ENCODE data around the gene PRKN.

DNA sequence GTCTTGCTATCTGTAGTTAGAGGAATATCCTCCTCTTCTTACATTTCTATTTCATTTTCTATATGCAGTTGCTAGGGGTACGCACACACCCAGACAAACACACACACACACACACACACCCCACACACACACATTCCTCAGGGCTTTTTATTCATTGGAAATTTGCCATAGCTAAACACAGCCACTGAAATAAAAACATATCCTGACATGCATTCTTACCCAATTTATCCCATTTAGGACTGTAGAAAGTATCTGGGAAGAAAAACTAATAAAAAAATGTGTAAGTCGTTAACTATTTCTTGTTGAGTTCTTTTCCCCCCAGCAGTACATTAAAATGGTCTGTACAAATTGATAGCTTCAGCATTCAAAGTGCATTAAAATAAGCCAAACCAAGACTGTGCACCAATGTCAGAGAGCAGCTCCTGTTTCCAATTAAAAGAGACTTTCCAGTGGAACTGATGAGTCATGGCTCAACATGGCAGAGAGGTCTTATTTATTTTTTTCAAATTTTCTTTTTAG lies 1095.8 kb downstream of the PRKN start:
- TF ChIP-seq, protein P1, sequence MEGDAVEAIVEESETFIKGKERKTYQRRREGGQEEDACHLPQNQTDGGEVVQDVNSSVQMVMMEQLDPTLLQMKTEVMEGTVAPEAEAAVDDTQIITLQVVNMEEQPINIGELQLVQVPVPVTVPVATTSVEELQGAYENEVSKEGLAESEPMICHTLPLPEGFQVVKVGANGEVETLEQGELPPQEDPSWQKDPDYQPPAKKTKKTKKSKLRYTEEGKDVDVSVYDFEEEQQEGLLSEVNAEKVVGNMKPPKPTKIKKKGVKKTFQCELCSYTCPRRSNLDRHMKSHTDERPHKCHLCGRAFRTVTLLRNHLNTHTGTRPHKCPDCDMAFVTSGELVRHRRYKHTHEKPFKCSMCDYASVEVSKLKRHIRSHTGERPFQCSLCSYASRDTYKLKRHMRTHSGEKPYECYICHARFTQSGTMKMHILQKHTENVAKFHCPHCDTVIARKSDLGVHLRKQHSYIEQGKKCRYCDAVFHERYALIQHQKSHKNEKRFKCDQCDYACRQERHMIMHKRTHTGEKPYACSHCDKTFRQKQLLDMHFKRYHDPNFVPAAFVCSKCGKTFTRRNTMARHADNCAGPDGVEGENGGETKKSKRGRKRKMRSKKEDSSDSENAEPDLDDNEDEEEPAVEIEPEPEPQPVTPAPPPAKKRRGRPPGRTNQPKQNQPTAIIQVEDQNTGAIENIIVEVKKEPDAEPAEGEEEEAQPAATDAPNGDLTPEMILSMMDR (IDR thresholded peaks at IDR 0.05), result no peak
- TF ChIP-seq EP300 (IDR thresholded peaks at IDR 0.05; ENCODE audit: low read depth) (no peak), POLR2A (IDR thresholded peaks at IDR 0.05) (no peak), POLR2AphosphoS5 (IDR thresholded peaks at IDR 0.05) (no peak)
